NCI-H446 (cell line): Measurements from ENCODE around the gene ABCB11.
"Not testable (repeated sequence)": the region's sequence is repeated elsewhere in the genome, so short reads cannot be mapped to it uniquely, and the experiment has no call there.

Source experiments
- DNase-seq, 2 experiments: peaks; one replicate each; lab custom pipeline; 2025; lab: John Stamatoyannopoulos, UW

Gene ABCB11

DNA sequence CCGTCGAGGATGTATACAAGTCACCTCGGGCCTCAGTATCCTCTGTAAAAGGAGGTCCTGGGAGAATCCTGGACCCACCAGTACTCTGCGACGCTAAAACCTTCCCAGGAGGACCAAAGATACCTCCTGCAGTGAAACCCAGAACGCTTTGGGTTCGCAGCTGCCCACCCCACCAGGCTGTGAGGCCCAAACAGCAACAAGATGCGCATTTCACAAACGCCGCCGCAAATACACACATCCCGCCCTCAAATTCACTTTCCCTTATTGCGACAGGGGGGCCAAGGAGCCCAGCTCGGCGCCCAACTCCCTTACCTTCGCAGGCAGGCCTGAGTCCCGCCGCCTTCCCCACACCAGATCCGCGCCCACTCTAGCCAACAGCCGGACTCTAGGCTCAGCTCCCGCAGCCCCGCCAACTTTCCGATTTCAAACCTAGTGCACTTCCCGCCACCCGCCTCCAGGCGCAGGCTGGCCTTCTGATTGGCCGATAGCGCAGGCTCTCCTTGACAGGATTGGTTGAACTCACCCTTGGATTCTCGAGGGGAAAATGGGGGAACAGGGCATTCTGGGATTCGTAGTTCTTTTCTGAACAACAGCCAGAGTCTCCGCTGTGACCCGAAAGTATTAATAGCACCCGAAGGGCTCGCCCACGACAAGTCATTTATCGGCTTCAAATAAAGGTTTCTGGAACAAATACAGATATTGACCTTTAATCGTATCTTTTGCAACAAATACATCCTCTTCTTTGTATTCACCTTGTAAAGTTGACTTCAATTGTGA lies 140.9 kb downstream of the ABCB11 start, which contains the start of gene SPC25:
SPC25 (minus strand) TSS at position 425 of the 777 bp plus-strand sequence. CDS start 911 bp downstream, outside the sequence.
- DNase-seq, result peak; percentile 80 to 97

DNA sequence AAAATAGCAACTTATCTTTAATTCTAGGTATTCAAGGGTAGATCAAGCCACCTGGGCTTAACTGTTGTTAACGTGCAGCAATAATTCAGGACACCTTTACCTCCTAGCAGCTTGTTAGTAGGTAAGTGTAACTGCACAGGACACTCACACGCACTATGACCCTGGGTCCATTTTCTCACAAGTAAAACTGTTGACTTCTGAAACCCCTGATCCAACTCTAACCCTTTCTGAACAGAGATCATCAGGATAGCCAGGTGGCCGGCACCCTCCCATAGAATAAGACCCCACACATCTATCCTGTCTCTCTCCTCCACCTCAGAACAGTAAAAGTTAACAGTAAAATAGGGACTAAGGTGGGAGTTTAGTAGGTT lies 141.5 kb downstream of the ABCB11 start:
- no peak for DNase-seq

DNA sequence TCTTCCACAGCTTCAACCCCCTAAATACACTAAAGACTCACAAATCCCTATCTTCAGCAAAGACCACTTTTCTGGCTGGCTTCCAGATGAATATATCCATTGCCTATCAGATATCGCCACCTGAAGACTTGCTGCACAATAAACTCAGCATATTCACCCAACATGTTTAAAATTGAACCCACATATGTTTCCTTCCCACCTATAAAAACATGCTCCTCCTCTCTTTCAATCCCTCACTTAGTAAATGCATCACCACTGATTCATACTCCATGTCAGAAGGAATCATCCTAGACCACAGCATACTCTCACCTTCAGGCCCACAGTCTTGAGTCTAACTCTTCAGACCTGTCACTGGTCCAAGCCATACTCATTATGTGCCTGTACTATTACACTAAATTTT lies 146.1 kb downstream of the ABCB11 start:
- DNase-seq, result no peak

GRCh38 chr2:168882163-168882562 lies 149.0 kb downstream of the ABCB11 start:
- not testable (repeated sequence) for DNase-seq

DNA sequence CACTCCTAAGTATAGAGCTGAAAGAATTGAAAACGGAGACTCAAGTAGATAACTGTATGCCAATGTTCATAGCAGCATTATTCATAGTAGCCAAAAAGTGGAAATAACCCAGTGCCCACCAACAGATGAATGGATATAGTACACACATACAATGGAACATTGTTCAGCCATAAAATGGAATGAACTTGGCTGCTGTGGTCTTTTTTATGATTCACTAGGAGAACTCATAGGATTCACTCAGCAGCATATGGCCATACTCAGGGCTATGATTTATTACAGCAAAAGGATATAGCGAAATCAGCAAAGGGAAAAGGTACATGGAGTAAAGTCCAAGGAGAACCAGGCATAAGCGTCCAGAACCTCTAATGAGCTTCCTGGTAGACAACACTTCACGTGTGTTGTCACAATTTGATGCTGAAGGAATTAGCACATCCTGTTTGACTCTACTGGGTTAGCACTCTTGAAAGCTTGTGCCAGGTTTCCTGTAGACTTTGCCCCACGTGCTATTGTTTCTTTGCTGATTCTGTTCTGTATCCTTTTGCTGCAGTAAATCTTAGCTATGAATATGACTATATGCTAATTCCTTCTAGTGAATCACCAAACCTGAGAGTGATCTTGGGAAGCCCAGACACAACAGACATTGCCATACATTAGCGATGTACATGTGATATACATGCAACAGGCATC lies 156.6 kb downstream of the ABCB11 start:
- DNase-seq, result peak; percentile 16 to 45

GRCh38 chr2:168870824-168871223 lies 160.3 kb downstream of the ABCB11 start:
- DNase-seq, result not testable (repeated sequence)
